HepG2 (cell line): ENCODE results near the gene TFEB. TPM values are rescaled to one million over a fixed set of nuclear protein-coding genes. Genes with fewer than 3 reads are reported as not detected.

Experiments
- ELF4 ChIP-seq: sonication (generic); formaldehyde crosslinking; IDR thresholded peaks from 2 replicates; pipeline ENCODE4 v1.5.0; 2020; ENCODE audit warnings: missing genetic modification reagents, mild to moderate bottlenecking, moderate library complexity, borderline replicate concordance
- FOXM1 ChIP-seq: sonication (generic); formaldehyde crosslinking; IDR thresholded peaks from 2 replicates; pipeline ENCODE4 v1.5.0; 2020; ENCODE audit warnings: missing genetic modification reagents
- RXRA ChIP-seq: sonication (generic); formaldehyde crosslinking; IDR thresholded peaks from 2 replicates; pipeline ENCODE4 v1.5.1; 2020; ENCODE audit warnings: missing genetic modification reagents
- ZC3H4 ChIP-seq: sonication (generic); formaldehyde crosslinking; IDR thresholded peaks from 2 replicates; pipeline ENCODE4 v1.4.0; 2020; ENCODE audit warnings: missing genetic modification reagents, borderline replicate concordance
- ZNF557 ChIP-seq: sonication (generic); formaldehyde crosslinking; IDR thresholded peaks from 2 replicates; pipeline ENCODE4 v1.4.0; 2020; ENCODE audit warnings: missing genetic modification reagents
- polyA plus RNA-seq, 8 experiments: library from polyadenylated mRNA; depleted of rRNA in 3 of 8; stranded (reverse) in 7 of 8; unstranded in 1 of 8; fragments of >200 nt; fragmentation: Illumina TruSeq in 4 of 8; extraction: Trizol in 4 of 8; gene quantifications; 2 replicates each; pipeline versions ENCODE4 v1.2.1 to v1.2.3, GENCODE V29; 2011 to 2016; ENCODE audit warnings: low read depth in 4 of 8, missing spikeins in 1 of 8, mixed read lengths in 1 of 8; ENCODE audit not compliant: insufficient read depth in 1 of 8
- total RNA-seq, 5 experiments: library from RNA; depleted of rRNA; stranded (reverse); fragments of >200 nt; fragmentation: Illumina TruSeq; extraction: Trizol; gene quantifications; 2 replicates each; pipeline ENCODE4 v1.2.3, GENCODE V29; 2016; ENCODE audit warnings: low read depth in 1 of 5
- TF ChIP-seq, protein P1 (sequence below): sonication (generic); formaldehyde crosslinking; IDR thresholded peaks from 2 replicates; pipeline ENCODE4 v1.5.1; 2020; ENCODE audit warnings: mild to moderate bottlenecking, missing genetic modification reagents, borderline replicate concordance
- TF ChIP-seq, protein P2 (sequence below): sonication (generic); formaldehyde crosslinking; IDR thresholded peaks from 2 replicates; pipeline ENCODE4 v1.5.0; 2020; ENCODE audit warnings: mild to moderate bottlenecking, missing genetic modification reagents, borderline replicate concordance
- TF ChIP-seq, protein P3 (sequence below): sonication (generic); formaldehyde crosslinking; IDR thresholded peaks from 2 replicates; pipeline ENCODE4 v1.8.1; 2023; ENCODE audit warnings: mild to moderate bottlenecking, inconsistent platforms, moderate library complexity, missing genetic modification reagents, borderline replicate concordance

The TFEB gene
- total and polyA plus RNA-seq, 2 of the 13 experiments (the other 11 are each of a cell fraction or from before 2014, with no cell fraction given) = 13.3 to 18.7 TPM

DNA sequence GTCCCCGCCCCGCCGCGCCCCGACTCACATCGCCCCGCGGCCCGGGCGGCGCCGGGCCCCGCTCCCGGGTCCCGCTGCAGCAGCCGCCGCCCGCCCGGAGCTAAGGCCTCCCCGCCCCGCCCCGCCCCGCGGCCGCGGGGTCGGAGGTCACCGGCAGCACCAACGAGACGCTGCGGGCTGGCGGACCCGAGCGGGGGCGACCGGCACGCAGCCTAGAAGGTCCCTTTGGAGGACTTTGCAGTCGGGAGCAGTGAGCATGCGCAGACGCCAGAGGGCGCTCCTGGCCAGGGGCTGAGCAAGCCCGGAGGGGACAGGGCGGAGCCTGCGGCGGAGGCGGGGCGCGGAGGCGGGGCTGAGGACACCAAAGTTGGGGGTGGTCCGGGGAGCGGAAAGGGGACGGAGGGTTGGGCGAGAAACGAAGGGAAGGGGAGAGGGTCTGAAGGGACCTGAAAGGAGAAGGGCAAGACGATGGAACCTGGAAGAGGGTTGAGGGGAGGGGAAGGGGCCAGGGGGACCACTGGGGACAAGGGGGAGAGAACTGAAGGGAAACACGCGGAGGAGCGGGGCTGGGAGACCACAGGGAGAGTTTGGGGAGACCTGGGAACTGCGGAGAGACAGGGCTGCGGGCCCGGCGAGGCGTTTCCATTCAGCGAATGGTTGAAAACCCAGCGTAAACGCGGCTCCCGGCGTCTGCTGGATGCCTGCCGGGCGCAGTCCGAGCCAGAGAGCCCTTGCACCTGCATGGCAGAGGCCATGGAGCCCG lies 44.6 kb upstream of the TFEB start, which contains the start of gene FRS3 (continued):
- TF ChIP-seq, protein P1, sequence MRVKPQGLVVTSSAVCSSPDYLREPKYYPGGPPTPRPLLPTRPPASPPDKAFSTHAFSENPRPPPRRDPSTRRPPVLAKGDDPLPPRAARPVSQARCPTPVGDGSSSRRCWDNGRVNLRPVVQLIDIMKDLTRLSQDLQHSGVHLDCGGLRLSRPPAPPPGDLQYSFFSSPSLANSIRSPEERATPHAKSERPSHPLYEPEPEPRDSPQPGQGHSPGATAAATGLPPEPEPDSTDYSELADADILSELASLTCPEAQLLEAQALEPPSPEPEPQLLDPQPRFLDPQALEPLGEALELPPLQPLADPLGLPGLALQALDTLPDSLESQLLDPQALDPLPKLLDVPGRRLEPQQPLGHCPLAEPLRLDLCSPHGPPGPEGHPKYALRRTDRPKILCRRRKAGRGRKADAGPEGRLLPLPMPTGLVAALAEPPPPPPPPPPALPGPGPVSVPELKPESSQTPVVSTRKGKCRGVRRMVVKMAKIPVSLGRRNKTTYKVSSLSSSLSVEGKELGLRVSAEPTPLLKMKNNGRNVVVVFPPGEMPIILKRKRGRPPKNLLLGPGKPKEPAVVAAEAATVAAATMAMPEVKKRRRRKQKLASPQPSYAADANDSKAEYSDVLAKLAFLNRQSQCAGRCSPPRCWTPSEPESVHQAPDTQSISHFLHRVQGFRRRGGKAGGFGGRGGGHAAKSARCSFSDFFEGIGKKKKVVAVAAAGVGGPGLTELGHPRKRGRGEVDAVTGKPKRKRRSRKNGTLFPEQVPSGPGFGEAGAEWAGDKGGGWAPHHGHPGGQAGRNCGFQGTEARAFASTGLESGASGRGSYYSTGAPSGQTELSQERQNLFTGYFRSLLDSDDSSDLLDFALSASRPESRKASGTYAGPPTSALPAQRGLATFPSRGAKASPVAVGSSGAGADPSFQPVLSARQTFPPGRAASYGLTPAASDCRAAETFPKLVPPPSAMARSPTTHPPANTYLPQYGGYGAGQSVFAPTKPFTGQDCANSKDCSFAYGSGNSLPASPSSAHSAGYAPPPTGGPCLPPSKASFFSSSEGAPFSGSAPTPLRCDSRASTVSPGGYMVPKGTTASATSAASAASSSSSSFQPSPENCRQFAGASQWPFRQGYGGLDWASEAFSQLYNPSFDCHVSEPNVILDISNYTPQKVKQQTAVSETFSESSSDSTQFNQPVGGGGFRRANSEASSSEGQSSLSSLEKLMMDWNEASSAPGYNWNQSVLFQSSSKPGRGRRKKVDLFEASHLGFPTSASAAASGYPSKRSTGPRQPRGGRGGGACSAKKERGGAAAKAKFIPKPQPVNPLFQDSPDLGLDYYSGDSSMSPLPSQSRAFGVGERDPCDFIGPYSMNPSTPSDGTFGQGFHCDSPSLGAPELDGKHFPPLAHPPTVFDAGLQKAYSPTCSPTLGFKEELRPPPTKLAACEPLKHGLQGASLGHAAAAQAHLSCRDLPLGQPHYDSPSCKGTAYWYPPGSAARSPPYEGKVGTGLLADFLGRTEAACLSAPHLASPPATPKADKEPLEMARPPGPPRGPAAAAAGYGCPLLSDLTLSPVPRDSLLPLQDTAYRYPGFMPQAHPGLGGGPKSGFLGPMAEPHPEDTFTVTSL (CRISPR knock-in tag) = no peak
- no peak for TF ChIP-seq ELF4 (CRISPR knock-in tag)
- no peak for TF ChIP-seq FOXM1 (CRISPR knock-in tag)
- no peak for TF ChIP-seq ZNF557 (CRISPR knock-in tag)
- TF ChIP-seq RXRA (CRISPR knock-in tag) = peak; percentile 84
- TF ChIP-seq, protein P2, sequence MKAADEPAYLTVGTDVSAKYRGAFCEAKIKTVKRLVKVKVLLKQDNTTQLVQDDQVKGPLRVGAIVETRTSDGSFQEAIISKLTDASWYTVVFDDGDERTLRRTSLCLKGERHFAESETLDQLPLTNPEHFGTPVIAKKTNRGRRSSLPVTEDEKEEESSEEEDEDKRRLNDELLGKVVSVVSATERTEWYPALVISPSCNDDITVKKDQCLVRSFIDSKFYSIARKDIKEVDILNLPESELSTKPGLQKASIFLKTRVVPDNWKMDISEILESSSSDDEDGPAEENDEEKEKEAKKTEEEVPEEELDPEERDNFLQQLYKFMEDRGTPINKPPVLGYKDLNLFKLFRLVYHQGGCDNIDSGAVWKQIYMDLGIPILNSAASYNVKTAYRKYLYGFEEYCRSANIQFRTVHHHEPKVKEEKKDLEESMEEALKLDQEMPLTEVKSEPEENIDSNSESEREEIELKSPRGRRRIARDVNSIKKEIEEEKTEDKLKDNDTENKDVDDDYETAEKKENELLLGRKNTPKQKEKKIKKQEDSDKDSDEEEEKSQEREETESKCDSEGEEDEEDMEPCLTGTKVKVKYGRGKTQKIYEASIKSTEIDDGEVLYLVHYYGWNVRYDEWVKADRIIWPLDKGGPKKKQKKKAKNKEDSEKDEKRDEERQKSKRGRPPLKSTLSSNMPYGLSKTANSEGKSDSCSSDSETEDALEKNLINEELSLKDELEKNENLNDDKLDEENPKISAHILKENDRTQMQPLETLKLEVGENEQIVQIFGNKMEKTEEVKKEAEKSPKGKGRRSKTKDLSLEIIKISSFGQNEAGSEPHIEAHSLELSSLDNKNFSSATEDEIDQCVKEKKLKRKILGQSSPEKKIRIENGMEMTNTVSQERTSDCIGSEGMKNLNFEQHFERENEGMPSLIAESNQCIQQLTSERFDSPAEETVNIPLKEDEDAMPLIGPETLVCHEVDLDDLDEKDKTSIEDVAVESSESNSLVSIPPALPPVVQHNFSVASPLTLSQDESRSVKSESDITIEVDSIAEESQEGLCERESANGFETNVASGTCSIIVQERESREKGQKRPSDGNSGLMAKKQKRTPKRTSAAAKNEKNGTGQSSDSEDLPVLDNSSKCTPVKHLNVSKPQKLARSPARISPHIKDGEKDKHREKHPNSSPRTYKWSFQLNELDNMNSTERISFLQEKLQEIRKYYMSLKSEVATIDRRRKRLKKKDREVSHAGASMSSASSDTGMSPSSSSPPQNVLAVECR (CRISPR knock-in tag) = peak; percentile 91; the same call in 1 of the 2 replicates
- TF ChIP-seq ZC3H4 = no peak
- TF ChIP-seq, protein P3, sequence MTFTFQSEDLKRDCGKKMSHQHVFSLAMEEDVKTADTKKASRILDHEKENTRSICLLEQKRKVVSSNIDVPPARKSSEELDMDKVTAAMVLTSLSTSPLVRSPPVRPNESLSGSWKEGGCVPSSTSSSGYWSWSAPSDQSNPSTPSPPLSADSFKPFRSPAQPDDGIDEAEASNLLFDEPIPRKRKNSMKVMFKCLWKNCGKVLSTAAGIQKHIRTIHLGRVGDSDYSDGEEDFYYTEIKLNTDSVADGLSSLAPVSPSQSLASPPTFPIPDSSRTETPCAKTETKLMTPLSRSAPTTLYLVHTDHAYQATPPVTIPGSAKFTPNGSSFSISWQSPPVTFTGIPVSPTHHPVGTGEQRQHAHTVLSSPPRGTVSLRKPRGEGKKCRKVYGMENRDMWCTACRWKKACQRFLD (CRISPR knock-in tag) = peak; percentile 79
